NOMO-1 treated with DMSO at 0.1 percent for 48 hours (cell line): ENCODE measurements around the gene KRT35.

ENCODE experiments used
- DNase-seq: peaks from one replicate; lab custom pipeline; 2025; ENCODE audit not compliant: unreplicated experiment; lab: John Stamatoyannopoulos, UW

The KRT35 gene

DNA sequence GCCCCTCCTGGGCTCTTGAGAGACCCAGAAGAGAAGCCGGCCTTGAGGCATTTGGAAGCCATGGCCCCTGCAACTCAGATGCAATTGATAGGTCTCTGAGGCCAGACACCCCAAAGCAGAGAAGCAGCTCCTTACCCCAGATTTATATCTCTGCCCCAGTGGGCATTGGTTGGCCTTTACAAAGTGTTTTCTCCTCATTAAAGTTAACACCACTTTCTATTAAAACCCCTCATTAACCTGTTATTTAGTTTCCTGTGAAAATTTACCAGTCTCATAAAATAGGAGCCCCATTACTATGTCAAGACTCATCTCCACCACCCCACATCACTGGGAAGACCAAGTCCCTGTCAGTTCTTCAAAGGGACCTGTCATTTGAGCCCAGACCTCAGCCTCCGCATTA lies at the start of gene KRT35:
Gene KRT35, minus strand, starts transcription at position 116 of the 400 bp plus-strand sequence. Its CDS starts 54 bp downstream, at position 62.
- no peak for DNase-seq

DNA sequence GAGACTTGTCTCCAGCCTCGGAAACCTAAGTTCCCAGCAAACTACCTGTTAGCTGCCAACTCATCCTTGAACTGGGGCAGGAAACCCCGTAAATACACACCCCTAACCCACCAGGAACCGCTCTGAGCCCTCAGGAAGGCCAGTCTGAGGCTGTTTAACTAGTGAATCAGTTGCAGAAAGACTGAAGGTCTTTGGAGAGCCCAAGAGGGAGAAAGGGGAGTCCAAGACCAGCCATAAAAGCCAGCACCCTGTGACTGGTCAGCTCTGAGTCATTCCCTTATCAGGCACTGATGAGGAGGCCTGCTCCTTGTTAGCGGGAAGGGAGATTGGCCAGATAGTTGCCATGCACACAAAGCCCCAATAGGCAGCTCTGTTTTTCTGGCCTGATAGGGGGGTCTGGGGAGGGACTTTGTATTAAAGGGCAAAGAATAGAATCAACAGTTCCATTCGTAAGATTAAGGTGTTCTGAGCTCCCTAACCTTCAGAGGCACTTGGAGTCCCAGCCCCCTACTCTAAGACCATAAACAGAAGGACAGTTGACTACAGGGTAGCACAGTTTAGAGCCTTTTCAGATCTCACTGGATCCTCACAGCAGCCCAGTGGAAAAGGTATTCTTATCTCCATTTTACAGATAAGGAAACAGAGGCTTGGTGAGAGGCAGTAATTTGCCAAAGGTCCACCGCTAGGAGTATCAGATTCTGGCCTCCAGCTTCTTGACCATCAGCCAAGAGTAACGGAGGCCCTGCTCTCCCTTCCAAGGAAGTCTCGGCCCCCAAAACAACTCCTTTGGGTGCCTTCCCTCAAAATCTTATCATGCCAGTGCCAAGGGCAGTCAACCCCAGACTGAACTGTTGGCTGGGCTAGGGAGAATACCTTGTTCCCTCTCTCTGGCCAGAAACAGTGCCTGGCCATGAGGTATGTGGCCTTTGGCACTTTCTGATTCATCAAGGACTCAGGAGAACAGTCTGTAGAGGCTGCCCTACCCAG lies 49.4 kb upstream of the KRT35 start:
- no peak for DNase-seq

GRCh38 chr17:41529491-41529915 lies 48.6 kb upstream of the KRT35 start:
- peak; percentile 8 for DNase-seq

- no peak for DNase-seq
These were observed 48.0 kb upstream of the KRT35 start for GRCh38 chr17:41528959-41529353.

- DNase-seq: no peak
These were observed 46.4 kb upstream of the KRT35 start for GRCh38 chr17:41527063-41528023.

GRCh38 chr17:41524261-41524660 lies 43.3 kb upstream of the KRT35 start:
- no peak for DNase-seq

GRCh38 chr17:41523787-41524186 lies 42.8 kb upstream of the KRT35 start:
- no peak for DNase-seq

DNA sequence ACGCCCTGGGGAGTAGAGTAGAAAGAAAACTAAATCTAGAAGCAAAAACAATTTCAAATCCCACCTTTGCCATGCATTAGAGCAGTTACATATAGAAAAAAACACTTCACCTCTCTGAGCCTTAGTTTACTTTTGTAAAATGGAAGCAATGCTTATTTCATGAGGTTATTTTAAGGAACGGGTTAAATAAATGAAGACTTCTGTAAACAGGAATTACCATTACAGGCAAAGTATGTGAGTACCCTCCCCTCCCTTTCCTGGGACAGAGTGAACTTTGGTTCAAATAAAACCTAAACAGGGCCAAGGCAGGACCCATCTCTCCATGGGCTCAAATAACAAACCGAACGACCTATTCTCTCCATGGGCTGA lies 42.3 kb upstream of the KRT35 start:
- DNase-seq: no peak

GRCh38 chr17:41522301-41523224 lies 41.6 kb upstream of the KRT35 start:
- no peak for DNase-seq

- DNase-seq: no peak
These were observed 40.8 kb upstream of the KRT35 start for GRCh38 chr17:41521574-41522261.

DNA sequence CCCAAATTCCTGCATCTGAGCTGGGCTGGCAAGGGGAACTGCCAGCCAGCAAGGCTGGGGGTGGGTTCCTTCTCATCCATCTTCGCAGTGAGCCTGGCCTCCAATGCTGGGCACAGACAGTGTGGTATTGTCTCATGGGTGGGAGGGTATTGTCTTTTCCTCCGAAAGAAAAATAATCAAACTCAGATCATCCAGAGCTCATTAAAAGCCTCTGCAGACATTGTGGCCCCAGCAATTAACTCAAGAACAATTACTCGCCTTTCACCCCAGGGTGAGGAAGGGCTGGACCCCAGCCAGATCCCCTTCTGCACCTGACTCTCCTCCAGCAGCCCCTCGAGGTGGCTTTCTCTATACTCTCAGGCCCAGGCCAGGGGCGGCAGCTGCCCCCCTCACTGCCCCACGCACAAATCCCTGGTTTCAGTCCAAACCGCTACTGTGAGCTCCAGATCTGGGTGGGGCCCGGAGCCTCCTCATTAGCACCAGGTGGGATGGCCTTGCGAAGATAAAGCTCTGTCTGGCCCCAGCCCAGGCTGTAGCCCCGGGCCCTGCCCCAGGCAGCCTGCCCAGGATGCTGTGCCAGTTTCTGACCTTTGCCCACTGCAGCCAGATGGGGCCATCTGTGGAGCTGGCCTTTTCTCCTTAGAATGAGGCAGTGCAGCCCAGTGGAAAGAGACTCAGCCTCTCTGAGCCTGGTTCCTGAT lies 40.0 kb upstream of the KRT35 start:
- no peak for DNase-seq

DNA sequence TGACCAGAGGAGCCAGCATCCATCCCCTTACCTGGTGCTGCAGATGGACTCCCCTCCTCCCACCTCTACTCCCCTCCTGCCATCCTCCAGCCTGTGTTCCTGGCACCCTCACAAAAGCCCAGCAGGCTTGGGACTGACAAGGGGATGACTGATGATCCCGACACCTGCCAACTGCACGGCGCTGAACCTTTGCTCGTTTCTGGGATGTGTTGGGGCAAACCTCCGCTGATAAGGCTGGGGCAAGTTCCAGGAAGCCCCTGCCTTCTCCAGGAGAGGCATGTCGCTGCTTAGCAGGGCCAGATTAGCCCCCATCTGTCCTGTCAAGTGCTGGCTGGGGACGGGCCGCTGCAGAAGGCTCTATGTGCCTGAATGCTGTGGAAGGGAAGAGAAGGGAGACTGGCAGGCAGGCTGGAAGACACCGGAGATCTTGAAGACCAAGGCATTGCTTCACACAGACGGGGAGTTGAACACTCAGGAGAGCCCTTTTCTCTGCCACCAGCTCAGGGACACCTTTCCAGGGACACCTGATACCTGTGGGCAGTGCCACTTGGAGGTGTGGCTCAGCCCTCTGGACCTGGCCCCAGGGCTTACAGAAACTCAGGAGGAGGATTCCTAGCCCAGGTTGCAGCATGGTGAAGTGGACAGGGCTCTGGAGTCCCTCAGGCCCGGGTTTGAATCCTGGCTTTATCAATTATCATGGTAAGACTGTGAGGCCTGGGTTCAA lies 38.7 kb upstream of the KRT35 start:
- no peak for DNase-seq

DNA sequence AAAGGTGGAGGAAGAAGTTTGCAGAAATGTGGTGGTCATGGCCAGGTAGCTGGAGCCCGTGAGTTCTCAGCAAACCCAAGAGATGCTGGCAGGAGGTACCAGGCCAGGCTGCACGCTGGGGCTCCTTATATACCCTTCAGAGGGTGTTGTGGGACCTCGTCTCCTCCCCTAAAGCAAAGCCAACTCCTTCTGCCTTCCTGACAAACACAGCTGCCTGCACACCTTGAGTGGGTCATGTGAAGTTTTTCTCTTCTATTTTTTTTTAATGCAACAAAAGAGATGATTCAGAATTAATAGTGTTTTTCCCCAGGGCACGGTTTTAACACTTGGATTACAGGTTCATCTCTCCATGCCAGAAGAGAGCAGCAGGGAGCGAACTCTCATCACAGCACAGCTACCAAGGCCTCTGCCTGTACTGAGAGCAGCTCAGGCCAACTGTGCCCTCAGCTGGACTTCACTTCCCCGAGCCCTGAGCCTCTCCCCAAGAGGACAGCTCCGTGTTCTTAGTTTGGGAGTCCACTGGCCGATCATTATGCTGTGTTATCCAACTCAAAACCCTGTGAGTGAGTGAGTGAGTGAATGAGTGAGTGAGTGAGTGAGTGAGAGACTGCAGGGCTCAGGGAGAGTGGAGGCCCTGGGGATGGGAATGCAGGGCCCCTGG lies 38.0 kb upstream of the KRT35 start, which contains the start of gene KRT15:
Gene KRT15, minus strand, starts transcription at position 102 of the 661 bp plus-strand sequence. Its CDS starts 63 bp downstream, at position 39.
- DNase-seq: no peak

DNA sequence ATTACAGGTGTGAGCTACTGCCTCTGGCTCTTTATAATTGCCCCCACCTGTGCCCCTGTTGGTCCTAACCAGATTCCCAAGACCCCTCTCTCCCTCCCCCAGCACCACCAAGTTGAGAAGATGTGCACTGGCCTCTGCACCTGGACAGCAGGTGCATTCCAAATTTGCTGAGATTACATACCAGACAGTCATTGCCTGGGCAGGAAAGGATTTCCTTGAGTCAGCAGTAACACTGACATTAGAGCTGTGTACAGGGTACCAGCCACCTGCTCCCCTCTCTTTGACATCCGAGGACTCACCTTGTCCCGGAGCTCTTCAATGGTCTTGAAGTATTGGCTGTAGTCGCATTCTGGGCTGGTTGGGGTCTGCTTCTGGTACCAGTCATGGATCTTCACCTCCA lies 37.1 kb upstream of the KRT35 start:
- no peak for DNase-seq

- DNase-seq: no peak
These were observed 35.9 kb upstream of the KRT35 start for GRCh38 chr17:41516830-41517283.

GRCh38 chr17:41516147-41516829 lies 35.3 kb upstream of the KRT35 start:
- DNase-seq: no peak

- DNase-seq: no peak
These were observed 32.2 kb upstream of the KRT35 start for GRCh38 chr17:41513168-41513547.
